OCI-LY7 (cell line): Measurements from ENCODE around the gene GON7. TPM values are rescaled to one million over a fixed set of nuclear protein-coding genes. Genes with fewer than 3 reads are reported as not detected.

Source experiments
- BruUV-seq: library from RNA; stranded (reverse); fragments of 400-500 nt; replicated peaks from 2 replicates; lab custom pipeline; 2021; lab: Mats Ljungman, UMichigan
- CTCF ChIA-PET: fragments of 300-600 bp; sonication (Branson Sonifier 250); formaldehyde crosslinking; loops from one replicate; lab custom pipeline; 2022; ENCODE audit warnings: antibody characterized with exemption; ENCODE audit not compliant: unreplicated experiment; lab: Charles Lee
- POLR2A ChIA-PET: fragments of 300-600 bp; sonication (Branson Sonifier 250); formaldehyde crosslinking; loops from one replicate; lab custom pipeline; 2022; ENCODE audit warnings: antibody characterized with exemption; lab: Charles Lee
- DNase-seq: peaks from one replicate; pipeline ENCODE4 v3.0.0-alpha.2; 2015; ENCODE audit warnings: low spot score
- H2AFZ ChIP-seq: fragments of 200-600 bp; sonication (generic), shearing (Covaris generic); 2 replicates; pipeline ENCODE4 v1.6.1; 2014; ENCODE audit warnings: mild to moderate bottlenecking, antibody characterized with exemption, low read length, moderate library complexity
- H3K27ac ChIP-seq: fragments of 200-600 bp; sonication (generic); 2 replicates; pipeline ENCODE4 v1.5.1; 2014; ENCODE audit warnings: mixed run types, low read depth, mild to moderate bottlenecking, moderate library complexity, low read length, inconsistent platforms; ENCODE audit not compliant: poor library complexity, severe bottlenecking
- H3K36me3 ChIP-seq: fragments of 200-600 bp; sonication (generic); 2 replicates; pipeline ENCODE4 v1.6.1; 2014; ENCODE audit warnings: mild to moderate bottlenecking, antibody characterized with exemption, low read length, moderate library complexity, mixed read lengths; ENCODE audit not compliant: insufficient read depth
- H3K4me1 ChIP-seq: fragments of 200-600 bp; sonication (generic); 2 replicates; pipeline ENCODE4 v1.5.1; 2014; ENCODE audit warnings: mild to moderate bottlenecking, low read length; ENCODE audit not compliant: insufficient read depth, poor library complexity, severe bottlenecking
- H3K4me2 ChIP-seq: fragments of 200-600 bp; sonication (generic); 2 replicates; pipeline ENCODE4 v1.6.1; 2014; ENCODE audit warnings: mild to moderate bottlenecking, low read length
- H3K4me3 ChIP-seq: fragments of 200-600 bp; sonication (generic); 2 replicates; pipeline ENCODE4 v1.5.1; 2014; ENCODE audit warnings: mild to moderate bottlenecking, low read depth, low read length; ENCODE audit not compliant: poor library complexity, severe bottlenecking
- H3K79me2 ChIP-seq: fragments of 200-600 bp; sonication (generic); 2 replicates; pipeline ENCODE4 v1.6.1; 2016; ENCODE audit warnings: low read depth, mild to moderate bottlenecking, low read length, moderate library complexity, mixed read lengths; ENCODE audit not compliant: insufficient read depth
- H3K9me2 ChIP-seq: fragments of 200-600 bp; sonication (generic); 2 replicates; pipeline ENCODE4 v1.6.1; 2016; ENCODE audit warnings: mild to moderate bottlenecking, low read length, mixed read lengths; ENCODE audit not compliant: insufficient read depth
- H3K9me3 ChIP-seq: fragments of 200-600 bp; sonication (generic); 2 replicates; pipeline ENCODE4 v1.6.1; 2014; ENCODE audit warnings: mild to moderate bottlenecking, mixed run types, low read length, mixed read lengths
- H4K20me1 ChIP-seq: fragments of 200-600 bp; sonication (generic); 2 replicates; pipeline ENCODE4 v1.6.1; 2014; ENCODE audit warnings: mild to moderate bottlenecking, antibody characterized with exemption, low read length, moderate library complexity, mixed read lengths; ENCODE audit not compliant: insufficient read depth
- EZH2phosphoT487 ChIP-seq: fragments of 200-600 bp; sonication (generic); IDR thresholded peaks from 2 replicates; pipeline ENCODE4 v1.6.1; 2018; ENCODE audit warnings: low read depth, borderline replicate concordance, mild to moderate bottlenecking, mixed run types, antibody characterized with exemption, low read length, moderate library complexity, mixed read lengths
- intact Hi-C: fragments of 100-400 bp; cut with micrococcal nuclease; formaldehyde crosslinking; loops from one replicate; pipeline ENCODE4 v1.10.0; 2022; ENCODE audit not compliant: unreplicated experiment
- total RNA-seq, 2 experiments: library from RNA; depleted of rRNA in 1 of 2; stranded (reverse); fragments of >200 nt in 1 of 2; shearing (Covaris generic) in 1 of 2; gene quantifications; 2 replicates each; pipeline ENCODE4 v1.2.3, GENCODE V29; 2014 to 2022
- TF ChIP-seq, protein P1 (sequence below): fragments of 200-600 bp; sonication (generic); conservative IDR thresholded peaks from 2 replicates; pipeline ENCODE4 v1.5.1; 2014; ENCODE audit warnings: mild to moderate bottlenecking, antibody characterized with exemption, low read length, moderate library complexity, mixed read lengths

Gene GON7
- total RNA-seq, 2 experiments from 2014 or later, result 27.9 to 54.8 TPM

DNA sequence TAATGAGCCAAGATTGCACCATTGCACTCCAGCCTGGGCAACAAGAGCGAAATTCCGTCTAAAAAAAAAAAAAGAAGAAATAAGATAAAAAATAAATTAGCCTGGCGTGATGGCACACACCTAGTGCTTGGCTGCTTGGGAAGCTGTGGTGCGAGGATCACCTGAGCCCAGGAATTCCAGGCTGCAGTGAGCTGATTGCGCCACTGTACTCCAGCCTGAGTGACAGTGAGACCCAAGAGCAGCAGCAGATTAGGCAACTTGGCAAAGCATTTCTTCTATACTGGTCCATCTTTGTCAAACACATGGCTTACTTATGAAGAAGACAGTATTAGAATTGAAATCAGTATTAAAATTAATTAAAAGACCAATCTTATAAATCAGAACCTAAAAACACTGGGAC, 6.3 kb downstream of the GON7 start:
- no peaks in the 10 kb centered on the region for H3K9me2 ChIP-seq
- CTCF ChIA-PET, result no interaction called here
- peaks cover 44% of the 10 kb centered on the region for H3K79me2 ChIP-seq
- intact Hi-C loops, result loop anchor here (10.0 kb wide), 1 partner anchor 764 kb away; no protein-coding TSS in a partner anchor
- H4K20me1 ChIP-seq, result peaks cover 23% of the 10 kb centered on the region
- H2AFZ ChIP-seq, result no peak overlapping the region
- H3K4me3 ChIP-seq, result no peak overlapping the region
- POLR2A ChIA-PET, result interaction anchor here (0.6 kb wide), 1 partner anchor 11 kb away, joined by 7 read pairs; no protein-coding TSS in a partner anchor
- H3K36me3 ChIP-seq, result peaks cover 80% of the 10 kb centered on the region
- DNase-seq, result no peak
- H3K9me3 ChIP-seq, result no peaks in the 10 kb centered on the region
- no peak for TF ChIP-seq EZH2phosphoT487
- TF ChIP-seq, protein P1, sequence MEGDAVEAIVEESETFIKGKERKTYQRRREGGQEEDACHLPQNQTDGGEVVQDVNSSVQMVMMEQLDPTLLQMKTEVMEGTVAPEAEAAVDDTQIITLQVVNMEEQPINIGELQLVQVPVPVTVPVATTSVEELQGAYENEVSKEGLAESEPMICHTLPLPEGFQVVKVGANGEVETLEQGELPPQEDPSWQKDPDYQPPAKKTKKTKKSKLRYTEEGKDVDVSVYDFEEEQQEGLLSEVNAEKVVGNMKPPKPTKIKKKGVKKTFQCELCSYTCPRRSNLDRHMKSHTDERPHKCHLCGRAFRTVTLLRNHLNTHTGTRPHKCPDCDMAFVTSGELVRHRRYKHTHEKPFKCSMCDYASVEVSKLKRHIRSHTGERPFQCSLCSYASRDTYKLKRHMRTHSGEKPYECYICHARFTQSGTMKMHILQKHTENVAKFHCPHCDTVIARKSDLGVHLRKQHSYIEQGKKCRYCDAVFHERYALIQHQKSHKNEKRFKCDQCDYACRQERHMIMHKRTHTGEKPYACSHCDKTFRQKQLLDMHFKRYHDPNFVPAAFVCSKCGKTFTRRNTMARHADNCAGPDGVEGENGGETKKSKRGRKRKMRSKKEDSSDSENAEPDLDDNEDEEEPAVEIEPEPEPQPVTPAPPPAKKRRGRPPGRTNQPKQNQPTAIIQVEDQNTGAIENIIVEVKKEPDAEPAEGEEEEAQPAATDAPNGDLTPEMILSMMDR, result no peak
- BruUV-seq, result no TSS peak
- H3K4me1 ChIP-seq, result peaks cover 33% of the 10 kb centered on the region
- no peak overlapping the region for H3K27ac ChIP-seq
- no peak overlapping the region for H3K4me2 ChIP-seq

DNA sequence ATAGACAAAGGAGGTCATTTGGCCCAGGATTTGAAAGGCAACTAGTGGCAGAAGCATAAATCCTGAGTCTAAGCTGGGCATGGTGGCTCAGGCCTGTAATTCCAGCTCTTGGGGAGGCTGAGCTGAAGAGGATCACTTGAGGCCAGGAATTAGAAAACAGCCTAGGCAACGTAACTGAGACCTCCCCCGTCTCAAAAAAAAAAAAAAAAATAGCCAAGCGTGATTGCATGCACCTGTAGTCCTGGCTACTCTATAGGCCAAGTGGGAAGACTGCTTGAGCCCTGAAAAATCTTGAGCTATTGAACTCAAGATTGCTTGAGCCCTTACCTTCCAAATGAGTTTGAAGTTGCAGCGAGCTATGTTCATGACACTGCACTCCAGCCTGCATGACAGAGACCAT, 7.8 kb downstream of the GON7 start:
- Histone ChIP-seq H3K36me3 (peaks cover 70% of the 10 kb centered on the region), H3K4me1 (peaks cover 20% of the 10 kb centered on the region), H3K27ac (no peak overlapping the region), H2AFZ (no peak overlapping the region), H3K4me2 (no peak overlapping the region), H3K9me2 (no peaks in the 10 kb centered on the region), H3K79me2 (peaks cover 29% of the 10 kb centered on the region), H4K20me1 (peaks cover 8% of the 10 kb centered on the region), H3K4me3 (no peak overlapping the region), H3K9me3 (no peaks in the 10 kb centered on the region)
- POLR2A ChIA-PET, result interaction anchor here (1.1 kb wide), 1 partner anchor 8 kb away, joined by 7 read pairs; no protein-coding TSS in a partner anchor
- BruUV-seq, result no TSS peak
- no peak for DNase-seq
- CTCF ChIA-PET, result no interaction called here
- intact Hi-C loops, result no loop called here
- no peak for TF ChIP-seq EZH2phosphoT487
- TF ChIP-seq, protein P1, result no peak

DNA sequence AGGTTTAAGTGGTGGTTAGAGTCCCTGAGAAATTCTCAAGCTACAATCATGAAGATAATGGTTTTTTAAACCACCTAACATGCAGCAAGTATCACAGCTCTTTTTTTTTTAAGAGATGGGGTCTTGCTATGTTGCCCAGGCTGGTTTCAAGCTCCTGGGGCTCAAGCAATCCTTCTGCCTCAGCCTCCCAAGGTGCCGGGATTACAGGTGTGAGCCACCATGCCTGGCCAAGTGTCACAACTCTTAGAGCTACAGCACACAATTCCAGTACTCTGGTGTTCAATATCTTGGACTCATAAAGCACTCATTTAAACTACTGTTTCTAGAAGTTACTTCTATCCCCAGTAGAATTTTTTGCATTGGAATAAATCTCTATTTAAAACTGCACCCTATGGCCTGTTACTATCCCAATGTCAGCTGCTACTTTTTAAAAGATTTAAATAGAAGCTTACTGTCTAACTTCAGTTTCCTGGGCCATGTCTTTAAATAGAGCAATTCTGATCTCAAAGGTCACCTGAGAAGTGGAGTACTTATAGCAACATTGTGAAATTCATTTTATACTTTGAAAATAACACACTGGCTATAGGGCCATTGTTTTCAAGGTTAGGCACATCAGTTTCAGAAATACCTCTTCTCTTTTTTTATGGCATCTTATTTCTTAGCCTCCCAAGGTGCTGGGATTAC, 11.4 kb downstream of the GON7 start:
- Histone ChIP-seq H2AFZ (no peak overlapping the region), H4K20me1 (no peaks in the 10 kb centered on the region), H3K27ac (no peak overlapping the region), H3K36me3 (peaks cover 46% of the 10 kb centered on the region), H3K9me2 (no peaks in the 10 kb centered on the region), H3K4me2 (no peak overlapping the region), H3K9me3 (no peaks in the 10 kb centered on the region), H3K4me1 (peaks cover 8% of the 10 kb centered on the region), H3K79me2 (no peaks in the 10 kb centered on the region), H3K4me3 (no peak overlapping the region)
- DNase-seq, result no peak
- ChIA-PET CTCF (interaction anchor here (0.7 to 1.0 kb wide), 2 partner anchors 9 to 11 kb away, joined by 3 read pairs; no protein-coding TSS in a partner anchor), POLR2A (interaction anchor here (1.0 to 1.9 kb wide), 3 partner anchors 9 to 11 kb away, joined by 4 to 10 read pairs (median 7); partner anchors contain the start of genes LYSET and MOAP1)
- no TSS peak for BruUV-seq
- intact Hi-C loops, result no loop called here
- TF ChIP-seq EZH2phosphoT487, result no peak
- TF ChIP-seq, protein P1, result no peak
